NOMO-1 treated with DMSO at 0.1 percent for 48 hours (cell line): ENCODE results near the gene NOP14.
A peak's percentile ranks its signal among the peaks of the same experiment; 100 is the strongest.

Experiments
- DNase-seq: peaks from one replicate; lab custom pipeline; 2025; ENCODE audit not compliant: unreplicated experiment; lab: John Stamatoyannopoulos, UW

NOP14 gene

GRCh38 chr4:2915789-2916188 lies 47.4 kb downstream of the NOP14 start:
- no peak for DNase-seq

- DNase-seq: no peak
Observed at GRCh38 chr4:2914256-2915126, 48.7 kb downstream of the NOP14 start.

- no peak for DNase-seq
Observed at GRCh38 chr4:2913168-2913567, 50.0 kb downstream of the NOP14 start.

- no peak for DNase-seq
Observed at GRCh38 chr4:2911868-2912267, 51.3 kb downstream of the NOP14 start.

GRCh38 chr4:2910409-2910808 lies 52.8 kb downstream of the NOP14 start:
- DNase-seq: no peak

- DNase-seq: no peak
Observed at GRCh38 chr4:2909583-2909982, 53.6 kb downstream of the NOP14 start.

- no peak for DNase-seq
Observed at GRCh38 chr4:2908686-2909085, 54.5 kb downstream of the NOP14 start.

- no peak for DNase-seq
Observed at GRCh38 chr4:2907706-2908293, 55.4 kb downstream of the NOP14 start.

GRCh38 chr4:2907226-2907625 lies 56.0 kb downstream of the NOP14 start:
- DNase-seq: no peak

- no peak for DNase-seq
Observed at GRCh38 chr4:2906218-2906617, 57.0 kb downstream of the NOP14 start.

- DNase-seq: no peak
Observed at GRCh38 chr4:2905544-2905943, 57.7 kb downstream of the NOP14 start.

GRCh38 chr4:2902126-2902525 lies 61.1 kb downstream of the NOP14 start:
- DNase-seq: no peak

- no peak for DNase-seq
Observed at GRCh38 chr4:2901186-2901585, 62.0 kb downstream of the NOP14 start.

GRCh38 chr4:2900741-2901140 lies 62.5 kb downstream of the NOP14 start:
- no peak for DNase-seq

GRCh38 chr4:2898001-2898400 lies 65.2 kb downstream of the NOP14 start:
- no peak for DNase-seq

GRCh38 chr4:2893772-2894171 lies 69.4 kb downstream of the NOP14 start:
- no peak for DNase-seq

- no peak for DNase-seq
Observed at GRCh38 chr4:2891294-2891693, 71.9 kb downstream of the NOP14 start.

- DNase-seq: peak; percentile 14
Observed at GRCh38 chr4:2888886-2889285, 74.3 kb downstream of the NOP14 start.
